Pons (tissue), 1 donor: ENCODE measurements around the gene COPS8.
A peak's percentile ranks its signal among the peaks of the same experiment; 100 is the strongest.

Experiments used
- DNase-seq: peaks from one replicate; pipeline ENCODE4 v3.0.0-alpha.2; 2016; ENCODE audit warnings: low spot score

COPS8 gene

DNA sequence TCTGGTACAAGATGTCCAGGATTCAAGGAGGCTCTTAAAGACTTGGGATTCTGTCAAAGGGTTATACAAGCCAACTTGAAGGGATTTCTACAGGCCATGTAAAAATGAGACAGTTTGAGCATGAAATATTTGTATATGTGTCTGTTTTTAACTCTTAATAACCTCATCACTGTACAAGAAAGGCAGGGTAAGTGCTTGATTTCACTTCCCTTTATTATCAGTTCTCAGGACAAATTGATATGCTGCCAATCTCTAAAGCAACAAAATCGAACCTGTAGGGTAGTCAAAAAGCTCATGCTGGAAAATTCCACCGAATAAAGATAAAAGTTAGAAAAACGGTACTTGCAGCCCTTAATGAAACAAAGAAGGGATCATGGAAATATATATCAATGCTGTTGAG, 14.1 kb downstream of the COPS8 start:
- DNase-seq, result no peak

DNA sequence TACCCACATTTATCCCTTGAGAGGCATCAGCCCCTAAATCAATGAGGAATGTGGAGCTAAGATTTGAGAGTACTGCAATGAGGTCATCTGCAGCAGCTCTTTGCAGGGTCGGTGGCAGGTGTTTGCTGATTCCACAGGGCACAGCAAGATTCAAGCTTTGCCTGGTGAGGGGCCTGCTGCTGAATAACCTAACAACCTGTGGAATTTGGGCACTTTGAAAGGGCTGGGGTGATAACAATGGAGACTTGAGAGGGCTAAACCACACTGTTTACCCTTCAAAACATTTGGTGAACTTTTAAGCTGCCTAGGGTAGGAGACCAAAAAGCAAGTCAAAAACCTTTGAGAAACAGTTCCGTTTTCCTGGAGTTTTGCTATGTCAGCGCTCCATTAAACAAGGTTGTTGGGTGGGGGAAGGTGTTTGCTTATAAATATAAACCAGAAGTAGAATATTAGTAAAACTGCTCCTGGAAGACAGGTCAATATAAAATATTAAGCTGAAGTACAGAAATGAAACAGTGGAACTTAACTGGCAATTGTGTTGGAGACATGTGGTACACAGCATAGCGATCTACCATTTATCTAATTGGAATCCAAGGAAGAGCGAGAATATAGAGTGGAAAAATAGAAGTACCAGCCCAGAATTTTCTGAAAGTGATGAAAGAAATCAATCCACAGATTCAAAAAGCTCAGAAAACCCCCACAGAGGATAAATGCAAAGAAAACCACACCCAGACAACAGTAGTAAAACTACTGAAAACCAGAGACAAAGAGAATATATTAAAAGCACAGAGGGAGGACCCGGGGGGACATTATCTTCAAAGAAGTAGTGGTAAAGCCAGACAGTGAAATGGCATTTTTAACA, 15.7 kb downstream of the COPS8 start:
- DNase-seq, result no peak

DNA sequence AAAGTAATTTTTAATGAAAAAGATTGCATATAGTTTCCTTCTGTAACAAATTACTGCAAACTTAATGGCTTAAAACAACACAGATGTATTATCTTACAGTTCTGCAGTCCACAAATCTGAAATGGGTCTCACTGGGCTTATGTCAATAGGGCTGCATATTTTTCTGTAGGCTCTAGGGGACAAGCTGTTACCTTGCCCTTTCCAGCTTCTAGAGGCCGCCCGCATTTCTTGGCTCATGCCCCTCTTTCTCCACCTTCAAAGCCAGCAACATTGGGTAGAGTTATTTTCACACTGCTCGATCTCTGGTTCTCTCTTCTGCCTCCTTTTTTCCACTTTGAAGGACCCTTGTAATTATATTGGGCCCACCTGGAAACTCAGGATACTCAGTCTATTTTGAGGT, 16.7 kb downstream of the COPS8 start:
- no peak for DNase-seq

DNA sequence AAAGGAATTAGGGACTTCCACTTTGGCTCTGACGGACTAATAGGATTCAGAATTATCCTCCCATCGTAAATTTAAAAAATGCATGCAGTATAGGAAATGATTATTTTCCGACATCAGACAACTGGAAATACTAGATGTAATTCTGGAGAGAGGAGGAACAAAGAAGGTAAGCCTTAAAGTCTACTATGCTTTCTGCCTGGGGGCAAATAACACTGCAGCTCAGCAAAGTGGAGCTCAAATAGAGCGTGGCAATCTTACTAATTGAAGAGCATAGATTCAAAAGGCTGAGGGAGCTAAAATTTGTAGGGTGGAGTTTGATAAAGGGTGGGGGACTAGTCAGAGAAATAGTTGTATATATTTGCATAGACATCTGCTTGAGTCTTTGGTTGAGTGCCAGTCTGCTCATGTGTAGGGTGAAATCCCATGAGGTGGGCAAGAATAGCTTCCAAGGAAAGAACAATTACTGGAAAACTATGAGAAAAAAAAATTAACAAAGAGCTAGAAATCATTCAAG, 23.8 kb downstream of the COPS8 start:
- DNase-seq, result no peak

DNA sequence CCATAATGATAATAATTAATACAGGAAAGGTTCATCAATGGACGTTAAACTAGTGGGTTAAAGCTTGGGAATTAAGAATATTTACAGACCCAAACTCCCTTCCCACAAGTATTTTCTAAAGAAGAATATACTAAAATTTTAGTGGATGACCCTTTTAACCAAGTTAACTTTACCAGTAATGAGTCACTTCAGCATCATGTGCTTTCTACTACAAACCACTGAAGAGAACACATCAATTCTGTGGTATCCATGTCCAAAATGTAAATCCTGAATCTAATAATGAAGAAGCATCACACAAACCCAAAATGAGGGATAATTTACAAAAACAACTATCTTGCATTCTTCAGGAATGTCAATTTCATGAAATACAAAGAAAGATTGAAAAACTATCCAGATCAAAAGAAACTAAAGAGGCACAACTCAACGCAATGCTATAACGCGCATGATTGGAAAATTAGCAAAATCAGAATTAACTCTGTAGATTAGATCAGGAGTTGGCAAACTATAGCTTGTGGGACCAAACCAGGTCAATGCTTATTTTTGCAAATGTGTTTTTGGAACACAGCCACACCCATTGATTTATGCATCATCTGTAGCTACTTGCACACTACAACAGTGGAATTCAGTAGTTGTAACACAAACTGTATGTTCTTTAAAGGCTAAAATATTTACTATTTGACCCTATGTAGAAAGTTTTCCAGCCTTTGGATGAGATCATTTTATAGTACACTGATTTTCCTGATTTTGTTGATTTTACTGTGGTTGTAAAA, 27.5 kb downstream of the COPS8 start:
- no peak for DNase-seq

DNA sequence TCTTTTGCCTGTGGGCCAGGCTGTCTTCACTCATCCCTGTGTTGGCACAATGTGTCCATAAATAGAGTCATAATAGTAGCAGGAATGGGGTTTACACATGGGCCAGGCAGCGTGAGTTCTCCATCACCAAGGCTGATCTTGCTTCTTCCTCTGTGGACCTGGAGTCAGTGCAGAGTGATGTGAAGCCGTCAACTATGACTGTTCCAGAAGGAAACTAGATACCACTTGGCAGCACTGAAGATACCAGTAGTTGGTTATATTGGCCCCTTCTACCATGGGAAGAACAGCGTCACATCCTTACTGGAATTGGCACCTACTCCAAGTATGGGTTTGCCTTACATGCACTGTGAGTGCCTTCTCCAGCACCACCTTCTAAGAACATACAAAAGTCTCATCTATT, 30.2 kb downstream of the COPS8 start:
- DNase-seq, result no peak

DNA sequence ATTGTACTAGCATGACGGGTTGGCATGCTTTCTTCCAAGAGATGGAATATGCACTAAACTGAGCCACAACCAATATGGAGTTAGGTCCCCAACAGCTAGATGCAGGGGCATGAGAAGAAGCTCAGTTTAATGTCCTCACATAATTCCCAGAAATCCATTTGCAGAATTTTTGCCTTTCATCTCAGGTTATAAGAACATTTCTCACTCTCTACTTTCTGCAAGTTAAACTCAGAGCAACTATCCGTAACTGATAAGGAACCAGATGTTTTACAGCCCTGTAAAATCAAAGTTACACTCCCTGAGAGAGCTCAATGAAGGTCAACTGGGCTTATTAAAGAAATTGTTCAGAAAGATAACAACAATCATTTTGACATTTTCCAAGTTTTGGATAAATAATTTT, 30.7 kb downstream of the COPS8 start:
- DNase-seq, result no peak

DNA sequence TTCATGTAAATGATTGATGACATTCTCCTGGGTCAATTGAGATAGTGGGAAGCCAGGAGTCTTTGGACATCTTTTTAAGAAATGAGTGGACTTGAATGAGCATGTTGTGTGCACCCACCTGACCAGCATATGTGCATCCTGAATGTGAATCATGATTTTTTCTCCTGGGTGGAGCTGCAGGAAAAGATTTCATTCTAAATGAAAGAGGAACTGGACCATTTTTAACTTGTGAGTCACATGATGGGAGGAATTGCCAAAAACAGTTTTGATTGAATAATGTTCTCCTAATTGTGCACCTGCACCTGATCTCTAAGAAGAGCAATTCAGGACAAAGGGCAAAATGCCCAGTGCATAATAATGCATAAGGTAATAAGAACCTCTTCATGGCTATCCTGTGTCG, 32.3 kb downstream of the COPS8 start:
- DNase-seq, result no peak

DNA sequence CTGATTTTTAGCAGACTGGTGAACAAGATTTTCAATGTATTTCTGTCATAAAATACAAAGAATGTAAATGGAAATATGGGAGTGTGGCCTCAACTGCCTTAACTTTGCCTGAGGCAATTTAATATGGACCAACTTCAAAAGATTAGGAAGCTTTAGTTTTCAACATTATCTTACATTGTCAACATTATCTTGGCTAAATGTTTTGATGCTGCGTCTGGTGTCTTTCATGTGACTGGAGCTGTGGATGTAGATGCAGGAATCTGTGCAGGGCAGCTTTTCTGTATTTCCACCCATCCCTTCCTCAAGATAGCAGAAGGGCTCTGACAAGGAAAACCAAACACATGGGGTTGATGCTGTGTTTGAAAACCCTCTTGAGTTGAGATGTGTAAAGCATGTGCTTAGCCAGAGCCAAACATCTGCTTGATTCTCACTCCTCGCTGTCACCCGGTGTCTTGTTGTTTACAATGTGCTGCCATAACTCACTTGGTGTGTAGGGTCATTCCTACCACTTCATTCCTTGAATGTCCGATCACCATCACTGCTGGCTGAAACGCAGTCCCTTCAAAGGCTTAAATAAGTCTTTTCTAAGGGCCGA, 33.0 kb downstream of the COPS8 start:
- DNase-seq, result no peak

DNA sequence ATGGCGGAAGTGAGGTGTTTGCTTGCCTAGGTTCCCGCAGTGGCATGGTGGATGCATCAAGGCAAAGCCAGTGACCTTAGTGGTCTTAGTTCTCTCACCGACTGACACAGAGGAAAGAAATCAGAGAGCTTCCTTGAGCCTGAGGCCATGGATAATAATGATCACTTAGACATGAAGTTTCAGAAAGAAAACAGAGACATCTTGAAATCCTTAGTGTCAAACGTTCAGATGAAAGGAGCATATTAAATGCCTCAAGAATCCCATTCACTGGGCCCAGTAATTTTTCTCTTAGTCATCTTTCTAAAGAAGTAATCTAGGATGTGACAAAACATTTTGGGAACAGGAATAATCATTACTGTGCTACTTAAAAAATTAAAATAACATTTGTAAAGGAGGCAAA, 35.2 kb downstream of the COPS8 start:
- no peak for DNase-seq

DNA sequence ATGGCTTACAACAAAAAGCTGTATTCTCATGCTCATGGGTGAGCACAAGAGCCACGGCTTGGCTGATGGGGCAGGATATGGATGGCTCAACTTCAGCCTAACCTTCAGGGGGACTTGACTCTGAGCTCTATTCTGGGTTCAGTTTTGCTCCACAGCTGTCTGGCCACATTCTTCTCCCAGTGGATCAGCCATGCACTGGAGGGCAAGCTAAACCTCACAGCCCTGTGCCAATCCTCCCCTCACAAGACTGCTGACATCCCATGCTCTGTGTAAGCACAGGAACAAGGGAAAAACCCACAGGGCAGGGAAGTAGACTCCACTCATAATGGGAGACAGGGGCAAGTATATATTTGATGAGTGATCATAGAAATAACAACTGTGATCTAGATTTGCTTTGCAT, 35.6 kb downstream of the COPS8 start:
- no peak for DNase-seq

DNA sequence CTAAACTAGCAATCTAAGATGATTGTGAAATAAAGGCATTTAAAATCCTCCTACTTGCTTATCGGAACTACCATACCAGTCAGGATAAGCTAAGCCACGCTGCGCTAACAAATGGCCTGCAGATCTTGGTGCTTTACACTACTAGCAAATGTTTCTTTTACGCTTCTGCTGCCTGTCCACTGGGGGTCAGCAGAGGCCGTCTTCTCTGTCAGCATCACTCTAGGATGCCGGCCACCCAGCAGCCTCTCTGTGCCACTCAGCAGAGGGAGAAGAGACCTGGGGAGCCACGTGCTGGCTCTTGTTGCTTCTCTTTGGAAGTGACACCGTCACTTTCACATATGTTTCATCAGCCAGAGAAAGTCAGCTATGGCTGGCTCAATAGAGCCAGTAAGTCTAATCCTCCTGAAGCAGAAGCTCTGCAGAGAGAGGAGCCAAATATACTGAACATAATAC, 36.6 kb downstream of the COPS8 start:
- DNase-seq, result peak; percentile 1

DNA sequence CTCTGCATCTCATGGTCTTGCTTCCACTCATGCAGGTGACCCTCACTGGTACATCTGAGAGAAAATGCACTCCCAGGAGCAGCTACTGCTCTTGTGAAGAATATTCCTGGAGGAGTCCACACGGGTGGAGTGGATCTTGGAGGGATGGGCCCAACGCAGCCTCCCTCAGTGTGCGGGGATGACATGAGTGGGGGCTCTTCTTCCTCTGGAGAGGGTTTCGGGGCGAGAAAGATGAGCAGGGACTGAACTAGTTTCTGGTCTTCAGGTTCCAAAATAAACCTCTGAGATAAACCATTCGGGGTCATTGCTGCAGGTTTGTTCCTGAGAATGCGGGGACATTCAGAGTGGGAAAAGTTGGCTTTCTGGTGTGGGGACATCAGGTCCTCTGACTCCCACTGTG, 39.1 kb downstream of the COPS8 start:
- no peak for DNase-seq

DNA sequence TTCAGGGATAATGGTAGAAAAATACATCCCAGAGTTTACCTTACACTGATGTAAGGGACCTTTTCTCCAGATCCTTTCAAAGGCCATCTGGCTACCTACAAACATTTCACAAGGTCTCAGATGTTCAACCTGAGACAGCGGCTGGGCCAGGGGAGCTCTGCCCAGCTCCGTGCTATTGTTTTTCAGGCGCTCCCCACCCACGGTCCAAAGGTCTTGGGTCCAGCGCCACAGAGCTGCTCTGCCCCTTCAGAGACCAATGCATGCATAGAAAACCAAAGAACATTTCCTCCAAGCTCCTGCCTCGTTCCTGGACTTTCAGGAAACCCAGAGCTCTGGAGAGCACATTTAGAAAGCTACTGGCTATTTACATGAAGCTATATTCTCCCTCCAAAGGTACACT, 40.3 kb downstream of the COPS8 start:
- DNase-seq, result no peak

DNA sequence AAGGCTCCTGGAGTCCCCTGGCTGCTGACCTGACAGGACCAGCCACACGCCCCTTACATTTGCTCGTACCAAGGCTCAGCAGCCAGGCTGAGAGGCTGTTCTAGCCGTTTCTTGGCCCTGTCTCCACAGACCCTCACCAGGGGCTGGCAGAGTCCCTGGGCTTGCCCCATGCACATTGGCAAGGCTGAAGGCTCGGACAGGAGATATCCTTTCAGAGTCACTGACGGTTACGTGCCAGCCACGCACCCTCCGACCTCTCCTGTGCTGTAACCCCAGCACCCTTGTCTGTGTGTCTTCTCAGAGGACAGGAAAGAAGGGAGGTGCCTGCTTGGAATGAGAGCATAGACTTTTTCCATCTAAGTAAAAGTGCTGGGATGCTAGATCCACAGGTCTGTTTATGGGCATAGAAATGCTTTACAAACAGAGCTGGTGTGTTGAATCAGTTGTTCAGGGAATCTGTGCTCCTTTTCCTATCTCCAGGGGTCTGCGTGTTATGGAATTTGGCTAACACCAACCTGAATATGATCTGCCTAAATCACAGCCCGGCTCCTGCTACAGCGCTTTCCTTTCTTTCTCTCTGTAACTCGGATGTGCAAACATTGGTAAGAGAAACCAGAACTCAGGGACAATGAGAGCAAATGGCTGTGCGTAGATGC, 41.0 kb downstream of the COPS8 start:
- no peak for DNase-seq

DNA sequence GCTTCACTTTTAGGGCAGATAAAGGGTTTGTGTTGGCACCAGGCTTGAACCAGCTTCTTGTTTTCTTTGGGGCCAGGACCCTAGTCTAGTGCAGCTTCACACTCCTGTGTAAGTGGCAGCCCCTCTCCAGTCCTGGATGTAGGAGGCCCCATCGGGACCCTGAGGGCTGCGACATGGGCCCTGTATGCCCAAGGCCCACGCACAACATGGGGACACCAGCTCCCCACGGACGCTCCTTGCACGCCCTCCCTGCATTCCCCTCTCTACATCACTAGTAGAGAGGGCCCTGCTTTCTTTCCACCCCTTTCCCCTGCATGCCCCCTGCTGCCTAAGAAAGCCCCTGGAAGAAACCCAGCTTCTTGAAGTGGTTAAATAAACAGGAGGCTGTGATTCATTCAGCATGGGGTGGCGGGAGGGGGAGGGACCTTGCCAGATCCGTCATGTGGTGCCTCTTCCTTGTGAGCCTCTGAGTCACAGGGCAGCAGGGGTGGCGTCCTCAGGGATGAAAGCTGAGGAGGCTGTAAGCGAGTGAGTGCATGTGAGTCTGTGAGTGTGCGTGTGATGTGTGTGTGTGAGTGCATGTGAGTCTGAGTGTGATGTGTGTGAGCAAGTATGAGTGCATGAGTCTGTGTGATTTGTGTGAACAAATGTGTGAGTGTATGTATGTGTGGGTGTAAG, 42.5 kb downstream of the COPS8 start:
- DNase-seq, result peak; percentile 8

DNA sequence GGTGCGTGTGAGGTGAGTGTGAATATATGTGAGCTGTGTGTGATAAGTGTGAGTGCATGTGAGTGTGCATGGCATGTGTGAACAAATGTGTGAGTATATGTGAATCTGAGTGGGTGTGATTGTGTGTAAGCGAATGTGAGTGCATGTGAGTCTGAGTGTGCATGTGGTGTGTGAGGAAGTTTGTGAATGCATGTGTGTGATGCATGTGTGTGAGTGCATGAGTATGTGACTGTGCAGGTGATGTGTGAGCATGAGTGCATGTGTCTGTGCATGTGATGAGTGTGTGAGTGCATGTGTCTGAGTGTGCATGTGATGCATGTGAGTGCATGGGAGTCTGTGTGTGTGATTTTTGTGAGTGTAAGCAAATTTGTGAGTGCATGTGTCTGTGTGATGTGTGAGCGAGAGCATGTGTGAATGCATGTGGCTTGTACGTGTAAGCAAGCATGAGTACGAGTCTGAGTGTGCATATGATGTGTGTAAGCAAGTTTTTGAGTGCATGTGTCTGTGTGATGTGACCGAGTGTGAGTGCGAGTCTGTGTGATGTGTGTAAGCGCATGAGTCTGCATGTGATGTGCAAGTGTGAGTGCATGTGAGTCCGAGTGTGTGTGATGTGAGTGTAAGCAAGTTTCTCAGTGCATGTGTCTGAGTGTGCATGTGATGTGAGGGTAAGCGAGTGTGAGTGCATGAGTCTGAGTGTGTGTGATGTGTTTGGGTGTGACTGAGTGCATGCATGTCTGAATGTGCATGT, 43.3 kb downstream of the COPS8 start:
- DNase-seq, result no peak

DNA sequence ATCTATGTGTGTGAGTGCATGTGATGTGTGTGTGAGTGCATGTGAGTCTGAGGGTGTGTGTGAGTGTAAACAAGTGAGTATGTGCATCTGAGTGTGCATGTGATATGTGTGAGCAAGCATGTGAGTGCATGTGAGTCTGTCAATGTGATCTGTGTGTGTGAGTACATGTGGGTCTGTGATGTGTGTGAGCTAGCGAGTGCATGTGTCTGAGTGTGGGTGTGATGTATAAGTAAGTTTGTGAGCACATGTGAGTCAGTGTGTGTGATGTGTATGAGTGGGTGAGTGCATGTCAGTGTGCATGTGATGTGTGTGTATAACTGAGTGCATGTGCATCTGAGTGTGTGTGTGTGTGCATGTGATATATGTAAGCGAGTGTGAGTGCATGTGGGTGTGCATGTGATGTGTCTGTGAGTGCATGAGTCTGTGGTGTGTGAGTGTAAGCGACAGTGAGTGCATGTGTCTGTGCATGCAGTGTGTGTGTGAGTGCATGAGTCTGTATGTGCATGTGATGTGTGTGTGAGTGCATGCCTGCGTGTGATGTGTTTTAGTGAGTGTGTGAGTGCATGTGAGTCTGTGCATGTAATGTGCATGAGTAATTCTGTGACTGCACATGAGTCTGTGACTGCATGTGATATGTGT, 44.1 kb downstream of the COPS8 start:
- DNase-seq, result no peak

DNA sequence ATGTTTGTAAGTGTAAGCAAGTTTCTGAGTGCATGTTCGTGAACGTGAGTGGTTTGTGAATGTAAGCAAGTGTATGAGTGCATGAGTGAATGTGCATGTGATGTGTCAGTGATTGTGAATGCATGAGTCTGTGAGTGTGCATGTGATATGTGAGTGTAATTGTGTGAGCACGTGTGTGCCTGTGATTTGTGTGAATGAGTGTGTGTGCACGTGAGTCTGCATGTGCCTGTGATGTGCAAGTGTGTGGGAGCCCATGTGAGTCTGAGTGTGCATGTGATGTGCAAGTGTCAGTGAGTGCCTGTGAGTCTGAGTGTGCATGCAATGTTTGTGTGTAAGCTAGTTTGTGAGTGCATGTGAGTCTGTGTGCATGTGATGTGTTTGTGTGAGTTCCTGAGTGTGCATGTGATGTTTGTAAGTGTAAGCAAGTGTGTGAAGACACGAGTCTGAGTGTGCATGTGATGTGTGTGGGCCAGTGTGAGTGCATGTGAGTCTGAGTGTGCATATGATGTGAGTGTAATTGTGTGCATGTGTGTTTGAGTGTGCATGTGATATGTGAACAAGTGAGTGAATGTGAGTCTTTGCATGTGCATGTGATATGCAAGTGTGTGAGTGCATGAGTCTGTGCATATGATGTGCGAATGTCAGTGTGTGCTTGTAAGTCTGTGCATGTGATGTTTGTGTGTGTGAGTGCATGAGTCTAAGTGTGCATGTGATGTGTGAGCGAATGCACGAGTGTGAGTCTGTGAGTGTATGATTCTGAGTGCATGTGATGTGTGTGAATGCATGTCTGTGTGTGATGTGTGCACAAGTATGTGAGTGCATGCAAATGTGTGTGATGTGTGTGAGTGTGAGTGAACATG, 45.1 kb downstream of the COPS8 start:
- DNase-seq, result no peak
